ENCODE measurements around the gene NOBOX. TPM values are rescaled to one million over a fixed set of nuclear protein-coding genes. Genes with fewer than 3 reads are reported as not detected.

The NOBOX gene
- total RNA-seq, 4 donors from 2014 or later = not detected

GRCh38 chr7:144403102-144403501 lies 391 bp downstream of the NOBOX start:
- Histone ChIP-seq H3K36me3 (no peaks in the 10 kb centered on the region), H3K4me1 (peaks cover 16% of the 10 kb centered on the region), H3K27me3 (no peaks in the 10 kb centered on the region), H3K27ac (no peak overlapping the region), H3K9me3 (no peaks in the 10 kb centered on the region), H3K4me3 (no peak overlapping the region)
- 95% methylated on average over 6 of the region's 11 CpGs for WGBS
- TF ChIP-seq EP300 (IDR thresholded peaks at IDR 0.05) (no peak), POLR2AphosphoS5 (IDR thresholded peaks at IDR 0.05) (no peak), POLR2A (IDR thresholded peaks at IDR 0.05) (no peak)
- TF ChIP-seq, protein P1, sequence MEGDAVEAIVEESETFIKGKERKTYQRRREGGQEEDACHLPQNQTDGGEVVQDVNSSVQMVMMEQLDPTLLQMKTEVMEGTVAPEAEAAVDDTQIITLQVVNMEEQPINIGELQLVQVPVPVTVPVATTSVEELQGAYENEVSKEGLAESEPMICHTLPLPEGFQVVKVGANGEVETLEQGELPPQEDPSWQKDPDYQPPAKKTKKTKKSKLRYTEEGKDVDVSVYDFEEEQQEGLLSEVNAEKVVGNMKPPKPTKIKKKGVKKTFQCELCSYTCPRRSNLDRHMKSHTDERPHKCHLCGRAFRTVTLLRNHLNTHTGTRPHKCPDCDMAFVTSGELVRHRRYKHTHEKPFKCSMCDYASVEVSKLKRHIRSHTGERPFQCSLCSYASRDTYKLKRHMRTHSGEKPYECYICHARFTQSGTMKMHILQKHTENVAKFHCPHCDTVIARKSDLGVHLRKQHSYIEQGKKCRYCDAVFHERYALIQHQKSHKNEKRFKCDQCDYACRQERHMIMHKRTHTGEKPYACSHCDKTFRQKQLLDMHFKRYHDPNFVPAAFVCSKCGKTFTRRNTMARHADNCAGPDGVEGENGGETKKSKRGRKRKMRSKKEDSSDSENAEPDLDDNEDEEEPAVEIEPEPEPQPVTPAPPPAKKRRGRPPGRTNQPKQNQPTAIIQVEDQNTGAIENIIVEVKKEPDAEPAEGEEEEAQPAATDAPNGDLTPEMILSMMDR (IDR thresholded peaks at IDR 0.05) = no peak
- peak in 1 of 2 donors; percentile 45 for DNase-seq (ENCODE audit: low spot score in 2 of 2)

DNA sequence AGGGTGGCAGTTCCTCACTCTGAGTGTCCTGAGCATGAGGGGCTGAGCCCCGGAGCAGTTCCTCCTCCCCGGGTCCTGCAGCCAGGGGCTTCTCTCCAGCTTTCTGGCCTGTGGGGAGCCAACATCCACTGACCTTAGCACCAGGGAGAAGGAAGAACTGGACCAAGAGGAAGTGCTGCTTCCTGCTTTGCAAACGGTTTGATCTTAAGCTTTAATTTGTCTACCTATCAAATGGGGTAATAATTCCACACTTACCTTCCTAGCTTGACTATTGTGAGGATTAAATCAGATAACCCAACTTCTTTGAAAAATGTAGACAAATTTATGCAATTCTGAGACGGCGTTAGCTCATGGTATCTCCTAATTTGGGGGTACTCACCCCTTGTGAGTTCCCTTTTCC lies 2.0 kb downstream of the NOBOX start:
- H3K4me1 ChIP-seq = peaks cover 1% of the 10 kb centered on the region
- H3K36me3 ChIP-seq = no peaks in the 10 kb centered on the region
- 66% methylated on average over 5 of the region's 5 CpGs for WGBS
- H3K27me3 ChIP-seq = no peaks in the 10 kb centered on the region
- no peak overlapping the region for H3K27ac ChIP-seq
- H3K9me3 ChIP-seq = no peaks in the 10 kb centered on the region
- H3K4me3 ChIP-seq = no peak overlapping the region
- DNase-seq (ENCODE audit: low spot score in 2 of 2) = no peak
- TF ChIP-seq POLR2A (IDR thresholded peaks at IDR 0.05) (no peak), POLR2AphosphoS5 (IDR thresholded peaks at IDR 0.05) (no peak), EP300 (IDR thresholded peaks at IDR 0.05) (no peak)
- TF ChIP-seq, protein P1 (IDR thresholded peaks at IDR 0.05) = no peak

DNA sequence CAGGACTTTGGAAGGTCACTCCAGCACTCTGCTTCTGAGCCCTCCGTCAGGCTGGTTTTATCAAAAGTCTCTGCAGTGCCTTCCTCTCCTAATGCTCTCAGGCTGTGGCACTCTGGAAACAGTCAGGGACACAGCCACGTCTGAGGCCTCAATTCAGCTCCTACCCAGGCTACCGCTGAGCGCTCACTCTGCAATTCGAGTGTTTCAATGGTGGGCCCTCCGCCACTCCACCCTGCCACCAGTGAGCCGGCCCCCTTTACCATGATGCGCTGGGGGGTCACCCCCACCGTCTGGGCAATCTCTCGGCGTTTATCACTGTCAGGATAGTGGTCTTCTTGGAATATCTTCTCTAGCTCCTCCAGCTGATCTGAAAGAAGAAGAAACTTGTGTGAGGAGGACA lies 3.5 kb downstream of the NOBOX start:
- no peak overlapping the region for H3K27ac ChIP-seq
- no peak for TF ChIP-seq POLR2A (IDR thresholded peaks at IDR 0.05)
- no peak for TF ChIP-seq POLR2AphosphoS5 (IDR thresholded peaks at IDR 0.05)
- TF ChIP-seq, protein P1 (IDR thresholded peaks at IDR 0.05) = no peak
- WGBS = 91% methylated on average over 11 of the region's 11 CpGs

DNA sequence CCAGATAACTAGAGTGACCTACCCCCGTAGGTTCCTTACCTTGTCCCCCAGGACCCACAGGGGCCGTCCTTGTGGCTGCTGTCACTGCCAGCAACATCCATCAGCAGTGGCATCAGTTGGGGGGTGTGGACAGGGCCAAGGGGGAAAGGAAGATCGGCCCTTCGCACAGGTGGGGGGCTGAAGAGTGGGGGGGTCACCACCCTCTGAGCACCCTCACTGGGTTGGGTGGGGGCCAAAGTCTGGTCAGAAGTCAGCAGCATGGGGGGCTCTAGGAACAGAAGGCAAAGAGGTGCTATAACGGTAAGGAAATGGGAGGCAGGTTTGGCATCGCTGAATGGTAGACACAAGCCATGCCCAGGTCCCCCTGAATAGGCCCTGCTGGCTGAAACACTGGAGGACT lies 4.6 kb downstream of the NOBOX start:
- 87% methylated on average over 6 of the region's 6 CpGs for WGBS
- TF ChIP-seq, protein P1 (IDR thresholded peaks at IDR 0.05) = no peak
- no peak for TF ChIP-seq POLR2A (IDR thresholded peaks at IDR 0.05)
- no peak for TF ChIP-seq EP300 (IDR thresholded peaks at IDR 0.05)
- TF ChIP-seq POLR2AphosphoS5 (IDR thresholded peaks at IDR 0.05) = no peak

More for the DNA sequence above, 3.5 kb downstream of the NOBOX start:
- Histone ChIP-seq H3K4me3 (no peak overlapping the region), H3K27me3 (no peaks in the 10 kb centered on the region), H3K36me3 (no peaks in the 10 kb centered on the region), H3K9me3 (no peaks in the 10 kb centered on the region), H3K4me1 (no peaks in the 10 kb centered on the region)
- DNase-seq (ENCODE audit: low spot score in 2 of 2) = peak in 1 of 2 donors; percentile 33

GRCh38 chr7:144398291-144398690 lies 5.2 kb downstream of the NOBOX start:
- no peak overlapping the region for H3K27ac ChIP-seq
- no peaks in the 10 kb centered on the region for H3K36me3 ChIP-seq
- no peaks in the 10 kb centered on the region for H3K9me3 ChIP-seq
- H3K4me1 ChIP-seq = no peaks in the 10 kb centered on the region
- H3K27me3 ChIP-seq = no peaks in the 10 kb centered on the region
- TF ChIP-seq EP300 (IDR thresholded peaks at IDR 0.05) (no peak), POLR2A (IDR thresholded peaks at IDR 0.05) (no peak), POLR2AphosphoS5 (IDR thresholded peaks at IDR 0.05) (no peak)
- TF ChIP-seq, protein P1 (IDR thresholded peaks at IDR 0.05) = no peak
- H3K4me3 ChIP-seq = no peak overlapping the region
- peak in 1 of 2 donors; percentile 29 for DNase-seq (ENCODE audit: low spot score in 2 of 2)
- 78% methylated on average over 9 of the region's 9 CpGs for WGBS

More for the DNA sequence above, 4.6 kb downstream of the NOBOX start:
- no peaks in the 10 kb centered on the region for H3K4me1 ChIP-seq
- H3K36me3 ChIP-seq = no peaks in the 10 kb centered on the region
- no peaks in the 10 kb centered on the region for H3K27me3 ChIP-seq
- H3K27ac ChIP-seq = no peak overlapping the region
- H3K9me3 ChIP-seq = no peaks in the 10 kb centered on the region
- DNase-seq (ENCODE audit: low spot score in 2 of 2) = peak in 1 of 2 donors; percentile 32
- H3K4me3 ChIP-seq = no peak overlapping the region

All from suprapubic skin (tissue), 4 donors.